DMS153 treated with DMSO at 0.1 percent for 48 hours (cell line): ENCODE results near the gene SLC25A24.

Experiments used
- DNase-seq: peaks from one replicate; lab custom pipeline; 2025; ENCODE audit not compliant: unreplicated experiment; lab: John Stamatoyannopoulos, UW

The SLC25A24 gene

GRCh38 chr1:108106775-108107174 is 93.4 kb downstream of the SLC25A24 start:
- DNase-seq = no peak

GRCh38 chr1:108100148-108100547 is 100.0 kb downstream of the SLC25A24 start:
- no peak for DNase-seq

GRCh38 chr1:108097018-108097417 is 103.1 kb downstream of the SLC25A24 start:
- DNase-seq = no peak

- DNase-seq = no peak
Measured at GRCh38 chr1:108096089-108096488, 104.1 kb downstream of the SLC25A24 start.

GRCh38 chr1:108089477-108089876 is 110.7 kb downstream of the SLC25A24 start:
- DNase-seq = no peak

GRCh38 chr1:108085628-108086027 is 114.5 kb downstream of the SLC25A24 start:
- no peak for DNase-seq

GRCh38 chr1:108084866-108085477 is 115.2 kb downstream of the SLC25A24 start:
- DNase-seq = no peak
